ENCODE results near the gene PUS10.

Gene PUS10

GRCh38 chr2:61023670-61024069, 5.6 kb upstream of the PUS10 start:
- DNase-seq (ENCODE audit: low read depth): no peak
- no peak for TF ChIP-seq CTCF (IDR thresholded peaks at IDR 0.05; ENCODE audit: low read depth, low read length)
- no peak for TF ChIP-seq MAX (IDR thresholded peaks at IDR 0.05; ENCODE audit: low read depth, low read length)
- TF ChIP-seq POLR2A (IDR thresholded peaks at IDR 0.05; ENCODE audit: extremely low read depth, insufficient read length): no peak
- no peak for TF ChIP-seq MYC (IDR thresholded peaks at IDR 0.05; ENCODE audit: low read depth, low read length)
- H3K4me3 ChIP-seq (ENCODE audit: low read depth, low read length): no peak overlapping the region

- DNase-seq (ENCODE audit: low read depth): no peak
- no peak overlapping the region for H3K4me3 ChIP-seq (ENCODE audit: low read depth, low read length)
Measured at GRCh38 chr2:61021228-61021660, 3.2 kb upstream of the PUS10 start.

GRCh38 chr2:61018798-61019197, 743 bp upstream of the PUS10 start:
- no peak for DNase-seq (ENCODE audit: low read depth)
- TF ChIP-seq MAX (IDR thresholded peaks at IDR 0.05; ENCODE audit: low read depth, low read length): no peak
- TF ChIP-seq MYC (IDR thresholded peaks at IDR 0.05; ENCODE audit: low read depth, low read length): no peak
- no peak for TF ChIP-seq CTCF (IDR thresholded peaks at IDR 0.05; ENCODE audit: low read depth, low read length)
- no peak for TF ChIP-seq POLR2A (IDR thresholded peaks at IDR 0.05; ENCODE audit: extremely low read depth, insufficient read length)
- peak overlapping the region; percentile 89 for H3K4me3 ChIP-seq (ENCODE audit: low read depth, low read length)

More at GRCh38 chr2:61021228-61021660, 3.2 kb upstream of the PUS10 start:
- TF ChIP-seq POLR2A (IDR thresholded peaks at IDR 0.05; ENCODE audit: extremely low read depth, insufficient read length): no peak
- no peak for TF ChIP-seq MAX (IDR thresholded peaks at IDR 0.05; ENCODE audit: low read depth, low read length)
- TF ChIP-seq CTCF (IDR thresholded peaks at IDR 0.05; ENCODE audit: low read depth, low read length): no peak
- TF ChIP-seq MYC (IDR thresholded peaks at IDR 0.05; ENCODE audit: low read depth, low read length): no peak

- no peak for DNase-seq (ENCODE audit: low read depth)
- peak; percentile 40; the same call in 1 of the 2 replicates for TF ChIP-seq MAX (IDR thresholded peaks at IDR 0.05; ENCODE audit: low read depth, low read length)
- no peak for TF ChIP-seq CTCF (IDR thresholded peaks at IDR 0.05; ENCODE audit: low read depth, low read length)
- no peak for TF ChIP-seq MYC (IDR thresholded peaks at IDR 0.05; ENCODE audit: low read depth, low read length)
- no peak for TF ChIP-seq POLR2A (IDR thresholded peaks at IDR 0.05; ENCODE audit: extremely low read depth, insufficient read length)
- H3K4me3 ChIP-seq (ENCODE audit: low read depth, low read length): peak overlapping the region; percentile 89
Measured at GRCh38 chr2:61018318-61018755, 282 bp upstream of the PUS10 start.

- H3K4me3 ChIP-seq (ENCODE audit: low read depth, low read length): peak overlapping the region; percentile 89
- no peak for TF ChIP-seq CTCF (IDR thresholded peaks at IDR 0.05; ENCODE audit: low read depth, low read length)
- TF ChIP-seq MAX (IDR thresholded peaks at IDR 0.05; ENCODE audit: low read depth, low read length): peak; percentile 54; the same call in 1 of the 2 replicates
- TF ChIP-seq MYC (IDR thresholded peaks at IDR 0.05; ENCODE audit: low read depth, low read length): peak; percentile 10; the same call in 1 of the 2 replicates
- peak; percentile 37 for TF ChIP-seq POLR2A (IDR thresholded peaks at IDR 0.05; ENCODE audit: extremely low read depth, insufficient read length)
- DNase-seq (ENCODE audit: low read depth): peak; percentile 89
Measured at GRCh38 chr2:61017003-61017555, 976 bp downstream of the PUS10 start.

Measured in NB4 (cell line).